H1 (cell line): Measurements from ENCODE around the gene FMN2. TPM values are rescaled to one million over a fixed set of nuclear protein-coding genes. Genes with fewer than 3 reads are reported as not detected.

Source experiments
- CHD2 ChIP-seq: IDR thresholded peaks from 2 replicates; pipeline ENCODE4 v1.6.1; 2012; ENCODE audit warnings: low read length, improper control_type of control experiment
- RFX5 ChIP-seq: IDR thresholded peaks from 2 replicates; pipeline ENCODE4 v1.6.1; 2011; ENCODE audit warnings: low read depth, low read length, improper control_type of control experiment, borderline replicate concordance
- SP4 ChIP-seq: IDR thresholded peaks from 2 replicates; pipeline ENCODE4 v1.6.1; 2012; ENCODE audit warnings: low read length, inconsistent platforms
- SRF ChIP-seq: IDR thresholded peaks from 2 replicates; pipeline ENCODE4 v1.6.1; 2011; ENCODE audit warnings: mild to moderate bottlenecking, low read depth, low read length, moderate library complexity
- TBP ChIP-seq: IDR thresholded peaks from 2 replicates; pipeline ENCODE4 v1.6.1; 2011; ENCODE audit warnings: low read depth, low read length, improper control_type of control experiment
- polyA plus RNA-seq, 7 experiments: library from polyadenylated mRNA; depleted of rRNA in 3 of 7; stranded (reverse) in 5 of 7; unstranded in 2 of 7; fragments of >200 nt in 5 of 7; fragments of 200-250 nt in 2 of 7; gene quantifications; 1 replicate in 5 of 7; 2 replicates in 1 of 7; 4 replicates in 1 of 7; pipeline versions ENCODE4 v1.2.1 to v1.2.3, GENCODE V29; 2011 to 2013; ENCODE audit warnings: missing spikeins in 2 of 7, mixed read lengths in 2 of 7
- total RNA-seq: library from RNA; stranded (reverse); fragmentation: NEBNext Ultra II Directional; extraction: Animal tissue kit (Norgen Biotek cat#: 25700); gene quantifications from 2 replicates; pipeline ENCODE4 v1.2.1, GENCODE V29; 2021

Gene FMN2
- total and polyA plus RNA-seq, 2 of the 8 experiments (the other 6 are each of a cell fraction or from before 2014, with no cell fraction given): 0.83 to 2.0 TPM

DNA sequence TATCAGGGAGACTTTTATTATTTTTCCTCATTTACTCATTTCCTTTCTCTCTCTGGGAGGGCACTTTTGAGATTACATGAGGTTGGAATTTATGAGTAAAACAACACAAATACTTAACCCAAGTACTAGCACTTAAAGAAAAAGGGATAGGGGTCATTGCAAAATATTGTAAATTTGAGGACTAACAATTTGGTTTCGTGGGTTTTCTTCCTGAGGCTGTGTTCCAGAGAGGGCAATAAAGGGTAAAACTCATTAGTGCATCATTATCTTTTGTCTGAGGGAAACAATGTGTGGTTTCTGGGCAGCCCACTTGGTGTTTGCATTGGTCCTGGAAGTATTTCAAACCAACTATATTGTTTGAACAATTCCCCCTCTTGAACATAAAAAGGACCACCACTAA, 423.8 kb downstream of the FMN2 start (continued):
- TF ChIP-seq TBP (no peak), RFX5 (no peak), SRF (no peak), SP4 (no peak), CHD2 (no peak)
